Neural crest cell (in vitro differentiated cells): ENCODE measurements around the gene LIPG. TPM values are rescaled to one million over a fixed set of nuclear protein-coding genes. Genes with fewer than 3 reads are reported as not detected.
A peak's percentile ranks its signal among the peaks of the same experiment; 100 is the strongest.
"Not testable (repeated sequence)": the region's sequence is repeated elsewhere in the genome, so short reads cannot be mapped to it uniquely, and the experiment has no call there.

ENCODE experiments used
- DNase-seq: peaks from one replicate; pipeline ENCODE4 v3.0.0; 2021; ENCODE audit warnings: low read depth, mixed read lengths, low spot score
- H3K27ac Mint-ChIP-seq: one replicate; pipeline ENCODE4 v1.8.0; 2021; ENCODE audit warnings: mild to moderate bottlenecking, mixed read lengths; ENCODE audit not compliant: unreplicated experiment
- H3K27me3 Mint-ChIP-seq: 2 replicates; pipeline ENCODE4 v1.8.0; 2021; ENCODE audit warnings: low read depth, mild to moderate bottlenecking, mixed read lengths
- H3K36me3 Mint-ChIP-seq: 2 replicates; pipeline ENCODE4 v1.8.0; 2021; ENCODE audit warnings: low read depth, mild to moderate bottlenecking, mixed read lengths
- H3K4me1 Mint-ChIP-seq: 2 replicates; pipeline ENCODE4 v1.8.0; 2021; ENCODE audit warnings: mixed read lengths
- H3K4me3 Mint-ChIP-seq: one replicate; pipeline ENCODE4 v1.8.0; 2021; ENCODE audit warnings: mild to moderate bottlenecking, mixed read lengths
- H3K9me3 Mint-ChIP-seq: 2 replicates; pipeline ENCODE4 v1.8.0; 2021; ENCODE audit warnings: mixed read lengths
- CTCF ChIP-seq: fragments of 200-600 bp; sonication (generic); conservative IDR thresholded peaks from 2 replicates; pipeline ENCODE4 v1.5.0; 2021; ENCODE audit warnings: antibody characterized with exemption, mild to moderate bottlenecking
- long read RNA-seq: library from polyadenylated mRNA; unstranded; transcript quantifications from one replicate; pipeline ENCODE4 v2.0.0, GENCODE V29; 2020
- total RNA-seq: library from RNA; stranded (reverse); gene quantifications from 2 replicates; pipeline ENCODE4 v1.2.1, GENCODE V29; 2021

Gene LIPG
- 28.4 and 32.4 TPM in 2 replicates for total RNA-seq
- long read RNA-seq, full-length matches to known transcripts, result 29 of 47 reads
- long read RNA-seq, partial matches to known transcripts, result 9 of 47 reads
- long read RNA-seq, other reads (novel, unspliced or antisense), result 9 of 47 reads

- Mint-ChIP-seq H3K4me3 (peak within 1 kb of the TSS; percentile 96), H3K36me3 (peaks cover 3% of the 10 kb centered on the region), H3K9me3 (no peaks in the 10 kb centered on the region), H3K4me1 (peaks cover 60% of the 10 kb centered on the region), H3K27me3 (peaks cover 23% of the 10 kb centered on the region), H3K27ac (peak within 1 kb of the TSS; percentile 98)
- no peak for TF ChIP-seq CTCF
- peak; percentile 59 for DNase-seq
Measured at GRCh38 chr18:49561289-49562193, at the start of gene LIPG. Gene LIPG, plus strand, starts transcription at chr18:49562057. Its CDS starts 252 bp downstream, at chr18:49562309.

GRCh38 chr18:49512876-49513275 is 49.0 kb upstream of the LIPG start:
- not testable (repeated sequence) for H3K4me1 Mint-ChIP-seq, H3K36me3 Mint-ChIP-seq, DNase-seq, H3K4me3 Mint-ChIP-seq, H3K27ac Mint-ChIP-seq, H3K9me3 Mint-ChIP-seq
- peaks cover 17% of the 10 kb centered on the region for H3K27me3 Mint-ChIP-seq

GRCh38 chr18:49514577-49514976 is 47.3 kb upstream of the LIPG start:
- H3K4me1 Mint-ChIP-seq, result peaks cover 15% of the 10 kb centered on the region
- H3K36me3 Mint-ChIP-seq, result no peaks in the 10 kb centered on the region
- peaks cover 5% of the 10 kb centered on the region for H3K27me3 Mint-ChIP-seq
- DNase-seq, result no peak
- no peaks in the 10 kb centered on the region for H3K9me3 Mint-ChIP-seq
- no peak overlapping the region for H3K27ac Mint-ChIP-seq
- TF ChIP-seq CTCF, result no peak
- H3K4me3 Mint-ChIP-seq, result no peak overlapping the region

GRCh38 chr18:49515003-49515402 is 46.9 kb upstream of the LIPG start:
- not testable (repeated sequence) for H3K36me3 Mint-ChIP-seq, DNase-seq, H3K27me3 Mint-ChIP-seq, H3K27ac Mint-ChIP-seq, H3K9me3 Mint-ChIP-seq, H3K4me3 Mint-ChIP-seq
- peaks cover 19% of the 10 kb centered on the region for H3K4me1 Mint-ChIP-seq

GRCh38 chr18:49515516-49515915 is 46.3 kb upstream of the LIPG start:
- no peak overlapping the region for H3K27ac Mint-ChIP-seq
- H3K27me3 Mint-ChIP-seq, result peaks cover 3% of the 10 kb centered on the region
- no peak overlapping the region for H3K4me3 Mint-ChIP-seq
- DNase-seq, result no peak
- H3K9me3 Mint-ChIP-seq, result no peaks in the 10 kb centered on the region
- no peaks in the 10 kb centered on the region for H3K36me3 Mint-ChIP-seq
- TF ChIP-seq CTCF, result no peak
- H3K4me1 Mint-ChIP-seq, result peaks cover 20% of the 10 kb centered on the region

- Mint-ChIP-seq H3K4me1 (peaks cover 29% of the 10 kb centered on the region), H3K27me3 (no peaks in the 10 kb centered on the region), H3K36me3 (no peaks in the 10 kb centered on the region), H3K9me3 (no peaks in the 10 kb centered on the region), H3K27ac (no peak overlapping the region), H3K4me3 (no peak overlapping the region)
- no peak for TF ChIP-seq CTCF
- DNase-seq, result no peak
Measured at GRCh38 chr18:49517483-49517882, 44.4 kb upstream of the LIPG start.
